A549 treated with RU486 at 1 μM for 4 hours (cell line): ENCODE measurements around the gene ZMYM2. TPM values are rescaled to one million over a fixed set of nuclear protein-coding genes. Genes with fewer than 3 reads are reported as not detected.

Source experiments
- total RNA-seq: library from RNA; stranded (reverse); fragments of 200-300 nt; extraction: Qiagen RNA extraction; gene quantifications from 5 replicates; pipeline ENCODE4 v1.2.3, GENCODE V29; 2022; ENCODE audit warnings: low read depth

The ZMYM2 gene
- 8.3 to 20.3 TPM (median 17.3 TPM) in 5 replicates for total RNA-seq

GRCh38 chr13:19958155-19959111 lies at the start of gene ZMYM2:
Gene ZMYM2, plus strand, starts transcription at chr13:19958727. Its CDS starts 34,346 bp downstream, at chr13:19993073.

Other genes starting within 250 kb of the ZMYM2 start
- gene PSPC1, start 175.8 kb upstream of the ZMYM2 start, total RNA-seq = 41.6 to 52.4 TPM (median 46.2 TPM) in 5 replicates
- gene ZMYM5, start 95.1 kb upstream of the ZMYM2 start, total RNA-seq = 4.2 to 7.2 TPM (median 6.1 TPM) in 5 replicates
- 0.77 to 1.2 TPM (median 0.98 TPM) in 5 replicates for gene GJA3, start 202.3 kb downstream of the ZMYM2 start, total RNA-seq
- gene GJB2, start 234.2 kb downstream of the ZMYM2 start, total RNA-seq = 0.53 to 1.1 TPM (median 0.69 TPM) in 5 replicates